GM19438 (cell line): ENCODE measurements around the gene INTU.
"Not testable (repeated sequence)": the region's sequence is repeated elsewhere in the genome, so short reads cannot be mapped to it uniquely, and the experiment has no call there.

ENCODE experiments used
- ATAC-seq: cut with Tn5 transposase; IDR thresholded peaks from one replicate; pipeline ENCODE4 v1.9.1; 2021; ENCODE audit warnings: low read depth; ENCODE audit not compliant: unreplicated experiment

INTU gene

DNA sequence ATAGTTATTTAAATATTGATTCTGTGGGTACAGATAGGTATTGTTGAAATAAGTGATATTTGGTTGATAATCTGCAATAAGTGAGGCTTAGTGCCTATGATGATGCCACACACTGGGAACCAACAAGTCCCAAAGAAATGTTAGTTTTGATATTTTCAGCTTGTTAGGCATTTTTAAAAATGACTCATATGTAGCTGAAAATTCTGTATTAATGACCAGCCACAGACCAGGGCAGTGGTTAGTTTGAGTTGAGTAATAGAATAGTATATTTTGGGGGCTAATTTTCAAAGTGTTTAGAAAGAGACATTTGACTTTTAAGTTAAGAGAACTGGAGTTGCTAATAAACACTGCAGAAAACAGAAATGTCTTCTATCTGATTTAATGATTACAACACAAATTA is 9.4 kb downstream of the INTU start:
- no peak for ATAC-seq

DNA sequence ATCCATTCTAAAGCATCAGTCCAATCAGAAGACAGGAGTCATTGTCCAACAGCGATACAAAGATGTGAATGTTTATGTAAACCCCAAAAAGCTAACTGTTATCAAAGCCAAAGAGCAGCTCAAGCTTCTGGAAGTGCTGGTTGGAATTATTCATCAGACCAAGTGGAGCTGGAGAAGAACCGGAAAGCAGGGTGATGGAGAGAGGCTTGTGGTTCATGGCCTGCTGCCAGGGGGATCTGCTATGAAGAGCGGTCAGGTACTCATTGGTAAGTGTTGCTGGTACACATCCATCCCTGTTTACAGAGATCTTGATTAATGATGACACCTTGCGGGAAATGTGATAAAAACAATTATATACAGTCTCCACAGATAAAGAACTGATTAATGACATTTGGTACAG is 11.0 kb downstream of the INTU start:
- ATAC-seq: no peak

DNA sequence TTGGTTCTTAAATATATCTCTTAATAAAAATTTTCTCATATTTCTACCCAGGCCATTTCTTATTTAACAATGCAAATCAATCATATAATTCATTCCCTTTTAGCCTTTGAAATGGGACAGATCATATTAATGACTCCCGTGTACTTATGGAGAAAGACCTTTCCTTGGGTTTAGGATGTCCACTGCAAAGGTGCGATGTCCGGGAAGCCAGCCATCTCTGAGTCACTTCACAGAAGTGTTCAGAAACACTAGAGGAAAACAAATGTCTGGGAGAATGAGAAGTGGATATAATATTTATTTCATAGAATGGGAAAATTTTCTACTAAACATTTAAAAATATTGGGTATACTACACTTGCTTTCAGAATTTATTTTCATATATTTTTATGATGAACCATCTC is 15.3 kb downstream of the INTU start:
- ATAC-seq: no peak

DNA sequence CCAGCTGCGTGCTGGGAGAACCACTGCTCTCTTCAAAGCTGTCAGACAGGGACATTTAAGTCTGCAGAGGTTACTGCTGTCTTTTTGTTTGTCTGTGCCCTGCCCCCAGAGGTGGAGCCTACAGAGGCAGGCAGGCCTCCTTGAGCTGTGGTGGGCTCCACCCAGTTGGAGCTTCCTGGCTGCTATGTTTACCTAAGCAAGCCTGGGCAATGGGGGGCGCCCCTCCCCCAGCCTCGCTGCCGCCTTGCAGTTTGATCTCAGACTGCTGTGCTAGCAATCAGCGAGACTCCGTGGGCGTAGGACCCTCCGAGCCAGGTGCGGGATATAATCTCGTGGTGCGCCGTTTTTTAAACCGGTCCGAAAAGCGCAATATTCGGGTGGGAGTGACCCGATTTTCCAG is 22.8 kb downstream of the INTU start:
- not testable (repeated sequence) for ATAC-seq

DNA sequence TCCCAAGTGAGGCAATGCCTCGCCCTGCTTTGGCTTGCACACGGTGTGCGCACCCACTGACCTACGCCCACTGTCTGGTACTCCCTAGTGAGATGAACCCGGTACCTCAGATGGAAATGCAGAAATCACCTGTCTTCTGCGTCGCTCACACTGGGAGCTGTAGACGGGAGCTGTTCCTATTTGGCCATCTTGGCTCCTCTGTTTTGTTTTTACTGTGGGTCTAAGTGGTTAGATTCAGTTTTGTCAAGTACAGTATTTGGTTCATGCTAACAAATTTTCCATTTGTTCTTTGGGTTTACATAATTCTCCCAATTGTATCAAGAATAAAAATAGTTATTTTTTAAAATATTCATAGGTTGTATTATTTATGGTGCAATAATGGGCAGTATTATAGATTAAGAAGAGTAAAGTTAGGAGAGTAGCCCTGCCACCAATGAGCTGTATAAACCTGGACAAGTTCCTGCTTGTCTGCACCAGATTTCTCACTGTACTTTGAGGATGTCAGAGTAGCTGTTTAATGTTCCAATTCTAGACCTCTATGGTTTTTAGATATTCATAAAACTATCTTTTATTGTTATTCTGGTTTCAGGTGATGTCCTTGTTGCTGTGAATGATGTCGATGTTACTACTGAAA is 23.4 kb downstream of the INTU start:
- no peak for ATAC-seq

DNA sequence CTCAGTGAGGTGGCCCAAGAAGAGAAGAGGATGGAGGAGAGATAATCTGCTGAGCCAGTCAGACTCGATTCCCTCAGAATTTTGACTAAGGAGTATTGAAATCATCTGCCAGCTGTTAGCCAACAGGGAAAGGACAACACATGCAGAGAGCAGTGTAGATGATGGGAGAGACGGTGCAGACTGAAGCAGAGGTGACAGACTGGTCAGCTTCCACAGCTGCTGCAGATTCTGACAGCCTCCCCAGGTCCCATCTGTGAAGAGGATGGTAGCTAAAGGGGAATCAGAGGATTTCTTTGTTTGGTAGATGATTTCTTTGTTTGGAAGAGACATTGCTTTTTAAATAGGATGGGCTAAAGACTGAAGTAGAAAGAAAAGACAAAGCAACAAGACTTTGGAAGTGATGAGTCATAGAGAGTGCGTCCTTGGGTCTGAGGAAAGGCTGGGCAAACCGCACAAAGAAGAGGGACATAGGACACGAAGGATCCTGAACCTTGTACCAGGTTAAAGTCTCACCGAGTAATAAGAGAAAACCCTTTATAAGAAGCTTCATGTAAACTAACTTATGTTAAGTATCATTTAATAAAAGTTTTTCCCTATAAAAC is 27.6 kb downstream of the INTU start:
- no peak for ATAC-seq

DNA sequence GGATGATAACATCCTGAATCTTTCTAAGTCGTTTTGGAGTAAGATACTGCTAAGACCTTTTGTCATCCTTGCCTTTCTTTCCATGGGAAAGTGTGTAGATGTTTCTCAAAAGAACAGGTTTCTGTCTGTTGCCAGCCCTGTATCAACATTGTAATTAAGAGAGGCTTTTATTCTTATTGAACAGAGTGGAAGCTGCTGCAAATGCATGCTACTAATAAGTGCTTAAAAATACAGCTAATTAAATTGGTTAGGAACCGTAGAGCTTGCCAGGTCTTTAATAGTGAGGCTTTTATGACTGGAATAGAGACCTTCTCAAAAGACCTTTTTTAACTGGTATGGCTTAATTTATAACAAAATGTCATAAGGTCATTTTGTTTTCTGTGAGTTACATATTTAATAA is 34.4 kb downstream of the INTU start:
- ATAC-seq: no peak

DNA sequence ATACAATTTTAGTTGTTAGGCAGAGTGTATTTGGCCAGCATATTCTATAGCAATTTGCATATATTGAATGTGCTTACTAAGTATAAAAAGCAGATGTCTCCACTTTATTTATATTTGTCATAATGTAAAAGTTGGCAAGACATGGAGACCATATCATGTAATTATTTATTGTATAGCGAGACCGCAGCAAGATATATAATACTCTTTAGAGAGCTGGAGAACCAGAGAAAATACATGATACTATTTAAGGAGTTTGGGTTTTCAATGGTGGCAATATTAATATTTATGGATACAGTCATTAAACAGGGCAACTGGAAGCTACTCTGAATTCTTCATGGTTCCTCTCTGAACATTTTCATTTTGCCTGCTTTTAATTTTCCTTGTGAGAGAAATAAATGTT is 35.0 kb downstream of the INTU start:
- ATAC-seq: no peak

DNA sequence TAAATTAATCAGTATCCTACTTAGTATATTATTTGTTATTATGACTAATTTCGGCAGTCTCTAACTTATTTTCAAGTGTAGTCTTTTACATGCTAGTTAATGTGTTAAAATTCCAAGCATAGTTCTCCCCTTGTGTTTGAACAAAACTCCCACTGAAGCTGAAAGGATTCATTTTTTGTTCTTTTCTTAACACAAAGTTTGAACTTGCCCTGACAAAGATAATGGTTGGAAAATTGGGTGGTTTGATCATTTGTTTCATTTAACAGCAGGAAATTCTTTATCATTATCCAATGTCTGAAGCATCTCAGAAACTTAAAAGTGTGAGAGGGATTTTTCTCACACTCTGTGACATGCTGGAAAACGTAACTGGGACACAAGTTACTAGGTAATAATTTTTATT is 36.0 kb downstream of the INTU start:
- no peak for ATAC-seq

DNA sequence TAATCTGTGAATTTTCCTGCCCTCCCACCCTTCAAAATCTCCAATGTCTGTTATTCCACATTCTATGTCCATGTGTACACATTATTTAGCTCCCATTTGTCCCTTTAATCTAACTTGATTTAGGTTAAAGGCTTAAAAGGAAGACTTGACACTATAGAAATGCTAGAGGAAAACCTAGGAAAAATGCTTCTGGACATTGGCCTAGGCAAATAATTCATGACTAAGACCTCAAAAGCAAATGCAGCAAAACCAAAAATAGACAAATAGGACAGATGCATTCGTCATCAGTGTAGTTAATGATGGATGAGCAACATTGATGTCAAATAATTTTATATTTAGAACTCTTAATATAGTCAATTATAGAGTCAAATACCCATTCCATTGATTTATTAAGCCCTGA is 36.9 kb downstream of the INTU start:
- no peak for ATAC-seq

DNA sequence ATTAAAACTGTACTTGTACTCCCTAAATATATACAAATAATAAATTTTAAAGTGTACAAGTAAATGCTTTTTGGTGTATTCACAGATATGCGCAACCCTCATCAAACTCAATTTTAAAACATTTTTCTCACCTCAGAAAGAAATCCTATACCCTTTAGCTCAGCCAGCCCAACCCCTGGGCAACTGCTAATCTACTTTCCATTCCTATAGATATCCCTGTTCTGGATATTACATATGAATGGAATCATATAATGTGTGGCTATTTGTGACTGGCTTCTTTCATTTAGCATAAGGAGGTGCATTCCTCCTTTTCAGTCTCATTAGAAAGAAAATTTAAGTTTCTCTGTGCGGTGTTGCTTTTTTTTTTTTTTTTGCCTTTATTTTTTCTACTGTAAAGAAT is 39.4 kb downstream of the INTU start:
- ATAC-seq: no peak

DNA sequence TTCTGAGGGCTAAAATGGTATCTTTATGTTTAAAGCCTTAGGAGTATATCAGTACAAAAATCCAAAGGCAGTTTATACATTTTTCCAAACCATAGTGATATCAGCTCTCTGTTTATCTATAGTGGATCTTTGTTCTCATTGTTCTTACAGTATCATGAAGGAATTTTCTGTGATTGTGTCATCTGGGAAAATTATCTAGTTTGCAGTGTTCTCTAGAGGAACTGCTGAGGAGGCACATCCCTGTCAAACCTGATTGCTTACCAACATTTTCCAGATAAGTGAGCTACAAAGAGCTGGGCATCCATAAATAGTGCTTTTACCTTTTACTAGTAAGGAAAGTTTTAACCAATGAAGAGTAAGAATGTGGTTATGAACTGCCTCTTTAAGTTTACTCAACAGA is 52.5 kb downstream of the INTU start:
- ATAC-seq: no peak

DNA sequence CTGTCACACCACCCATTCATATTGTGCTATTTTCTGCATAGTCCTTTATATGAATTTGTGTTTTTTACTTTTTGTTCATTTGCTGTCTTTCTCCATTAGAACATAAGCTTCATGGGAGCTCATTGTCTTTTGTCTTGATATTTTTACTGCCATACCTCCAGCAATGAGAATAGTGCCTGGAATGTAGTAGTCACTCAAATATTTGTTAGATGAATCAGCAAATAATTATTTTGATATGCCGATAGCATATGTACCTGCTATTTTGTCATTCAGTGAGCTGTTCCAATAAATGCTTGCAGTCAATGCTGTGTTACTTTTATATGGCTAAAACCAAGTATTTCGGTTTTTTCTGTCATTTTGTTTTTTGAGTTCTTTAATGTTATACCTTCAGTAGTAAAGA is 53.9 kb downstream of the INTU start:
- ATAC-seq: no peak

DNA sequence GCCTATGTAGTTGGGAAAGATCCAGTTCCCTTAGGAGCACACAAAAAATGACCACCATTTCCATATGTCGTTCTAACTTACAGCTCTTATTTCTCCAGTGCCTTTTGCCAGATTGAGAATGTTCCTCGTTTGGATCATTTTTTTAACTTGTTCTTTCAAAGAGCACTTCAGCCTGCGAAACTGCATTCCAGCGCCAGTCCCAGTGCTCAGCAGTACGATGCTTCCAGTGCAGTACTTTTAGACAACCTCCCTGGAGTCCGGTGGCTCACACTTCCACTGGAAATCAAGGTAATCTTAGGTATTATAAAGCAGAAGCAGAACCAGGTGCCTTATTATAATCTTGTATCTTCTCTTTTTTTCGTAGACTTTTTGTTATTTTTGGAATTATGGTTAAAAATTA is 54.8 kb downstream of the INTU start:
- no peak for ATAC-seq

DNA sequence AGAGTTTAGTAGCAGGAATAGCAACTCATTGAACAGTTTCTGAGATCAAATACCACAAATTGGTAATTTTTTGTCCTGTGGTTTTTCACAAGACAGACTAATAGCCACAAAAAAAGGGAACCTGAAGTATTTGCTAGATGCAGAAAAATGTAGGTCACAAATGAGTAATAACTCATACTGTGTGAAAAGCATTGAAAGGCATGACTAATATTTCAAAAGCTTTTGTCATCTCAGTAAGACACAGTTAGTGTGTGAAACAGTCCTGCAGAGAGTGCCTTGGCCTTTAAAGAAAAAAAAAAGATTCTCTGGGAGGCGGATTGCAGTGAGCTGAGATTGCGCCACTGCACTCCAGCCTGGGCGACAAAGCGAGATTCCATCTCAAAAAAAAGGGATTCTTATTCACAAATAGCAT is 66.0 kb downstream of the INTU start:
- ATAC-seq: peak; percentile 100

DNA sequence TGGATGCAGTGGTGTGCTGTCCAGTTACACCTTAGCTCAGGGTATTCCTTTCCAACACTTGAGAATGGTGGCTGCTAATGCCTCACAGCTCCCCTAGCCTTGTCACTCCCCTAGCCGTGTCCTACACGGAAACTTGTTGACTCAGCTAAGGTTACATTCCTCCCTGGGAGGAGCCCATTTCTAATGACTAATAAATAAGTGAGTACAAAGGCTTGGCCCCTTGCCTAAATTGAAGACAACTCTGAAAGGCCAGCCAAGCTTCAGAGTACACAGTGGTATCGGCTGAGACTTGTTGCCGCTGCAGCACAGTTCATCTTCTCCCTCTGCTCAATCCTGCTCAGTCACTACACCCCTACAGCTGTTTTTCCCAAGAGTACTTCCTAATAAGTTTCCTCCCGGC is 76.2 kb downstream of the INTU start:
- ATAC-seq: no peak

DNA sequence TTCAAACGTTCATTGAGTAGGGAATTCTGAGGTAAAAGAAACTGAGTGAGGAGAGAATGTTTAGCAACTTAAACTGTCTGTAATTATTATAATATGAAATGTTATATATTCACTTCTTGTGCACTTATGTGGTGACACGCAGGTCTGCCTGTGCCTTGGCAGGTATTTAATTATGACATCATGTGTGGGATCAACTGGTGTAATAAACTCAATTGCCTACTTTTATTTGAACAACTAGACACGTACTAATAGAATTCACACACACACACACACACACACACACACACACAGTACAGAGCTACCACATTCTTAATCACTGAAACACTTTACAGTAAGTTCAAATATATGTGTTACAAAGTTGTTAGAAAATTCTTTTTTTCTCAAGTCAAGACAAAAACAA is 76.7 kb downstream of the INTU start:
- no peak for ATAC-seq

DNA sequence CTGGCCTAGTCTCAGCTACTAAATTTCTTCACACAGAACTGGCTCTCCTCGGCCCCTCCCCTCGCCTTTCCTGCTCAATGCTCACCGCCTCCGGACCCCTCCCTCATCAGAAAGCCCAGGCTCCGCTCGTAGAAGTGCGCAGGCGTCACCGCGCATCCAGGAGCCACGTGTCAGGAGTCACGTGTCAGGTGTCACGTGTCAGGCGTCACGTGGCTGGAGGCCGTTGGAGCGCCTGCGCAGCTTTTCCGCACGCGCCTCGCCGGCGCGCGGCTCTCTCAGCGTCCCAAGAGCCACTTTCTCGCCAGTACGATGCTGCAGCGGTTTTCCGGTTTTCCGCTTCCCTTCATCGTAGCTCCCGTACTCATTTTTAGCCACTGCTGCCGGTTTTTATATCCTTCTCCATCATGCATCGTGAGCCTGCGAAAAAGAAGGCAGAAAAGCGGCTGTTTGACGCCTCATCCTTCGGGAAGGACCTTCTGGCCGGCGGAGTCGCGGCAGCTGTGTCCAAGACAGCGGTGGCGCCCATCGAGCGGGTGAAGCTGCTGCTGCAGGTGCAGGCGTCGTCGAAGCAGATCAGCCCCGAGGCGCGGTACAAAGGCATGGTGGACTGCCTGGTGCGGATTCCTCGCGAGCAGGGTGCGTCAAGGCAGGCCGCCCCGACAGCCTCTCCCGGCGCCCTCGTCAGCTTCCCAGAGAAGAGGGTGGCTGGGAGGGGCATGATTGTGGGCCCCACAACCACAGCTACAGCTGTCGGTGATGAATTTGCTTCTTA is 97.6 kb downstream of the INTU start, which contains the start of gene SLC25A31:
Gene SLC25A31, plus strand, starts transcription at position 259 of the 772 bp plus-strand sequence. Its CDS starts 146 bp downstream, at position 405.
- ATAC-seq: no peak

DNA sequence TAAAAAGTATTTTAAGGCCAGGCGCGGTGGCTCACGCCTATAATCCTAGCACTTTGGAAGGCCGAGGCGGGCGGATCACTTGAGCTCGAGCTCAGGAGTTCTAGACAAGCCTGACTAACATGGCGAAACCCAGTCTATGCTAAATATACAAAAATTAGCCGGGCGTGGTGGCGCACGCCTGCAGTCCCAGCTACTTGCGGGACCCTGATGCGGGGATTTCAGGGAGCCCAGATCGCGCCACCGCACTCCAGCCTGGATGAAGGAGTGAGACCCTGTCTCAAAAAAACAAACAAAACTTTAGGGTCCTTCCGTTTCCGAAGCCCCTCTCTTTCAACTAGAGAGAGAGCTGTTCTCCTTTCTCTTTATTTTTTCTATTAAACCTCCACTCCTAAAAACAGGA is 98.6 kb downstream of the INTU start:
- no peak for ATAC-seq

DNA sequence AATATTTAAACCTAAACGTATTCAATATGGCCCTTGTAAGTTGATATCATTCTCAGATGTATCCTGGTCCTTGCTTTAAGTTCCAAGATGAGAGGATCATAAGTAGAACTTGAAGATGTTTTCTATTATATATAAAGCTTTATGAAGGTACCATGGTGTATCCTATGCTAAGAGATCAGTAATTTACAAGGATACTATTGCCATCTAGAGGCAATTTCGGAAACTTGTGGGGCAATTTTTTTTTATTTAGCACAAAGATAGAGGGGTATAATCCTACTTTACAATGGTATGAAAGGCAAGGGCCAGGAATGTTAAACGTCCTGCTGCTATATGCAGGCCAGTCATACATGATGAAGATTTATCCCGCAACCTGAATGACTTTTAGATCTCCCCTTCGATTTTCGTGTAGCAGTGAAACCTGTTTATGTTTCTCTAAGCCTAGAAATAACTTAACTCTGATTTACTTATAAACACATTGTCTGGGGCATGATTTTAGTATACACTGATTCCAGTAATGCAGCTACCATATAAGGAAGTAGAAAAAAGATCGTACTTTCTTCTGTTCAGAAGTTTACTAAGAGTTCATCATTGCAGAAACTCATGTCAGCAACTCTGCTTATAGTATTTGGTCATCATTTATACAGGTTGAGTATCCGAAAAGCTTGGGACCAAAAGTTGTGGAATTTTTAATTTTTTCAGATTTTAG is 100.0 kb downstream of the INTU start:
- ATAC-seq: peak; percentile 91

DNA sequence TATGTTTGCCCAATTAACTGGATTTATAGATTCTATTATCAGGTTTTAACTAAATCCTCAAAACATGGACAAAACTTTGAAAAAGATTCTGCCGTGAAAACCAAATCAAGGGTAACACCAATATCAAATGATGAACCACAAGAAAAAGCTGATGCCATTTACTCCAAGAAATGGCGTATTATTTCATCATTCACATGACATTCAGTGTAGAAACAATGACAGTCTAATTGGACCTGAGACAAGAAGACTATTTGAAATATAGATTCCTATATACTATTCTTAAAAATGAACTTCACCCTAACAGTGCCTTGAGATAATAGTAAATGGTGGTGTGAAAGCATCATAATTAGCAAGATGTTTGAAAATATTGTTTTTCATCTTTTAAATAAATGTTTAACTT is 102.2 kb downstream of the INTU start:
- no peak for ATAC-seq
